Measurements from ENCODE around the gene FILIP1L. TPM values are rescaled to one million over a fixed set of nuclear protein-coding genes. Genes with fewer than 3 reads are reported as not detected.

The FILIP1L gene
- polyA plus RNA-seq, 1 experiment = 31.2 TPM

GRCh38 chr3:100127792-100128191 lies 13.5 kb upstream of the FILIP1L start:
- H3K36me3 ChIP-seq (ENCODE audit: control insufficient read depth, insufficient read depth, low read length) = no peaks in the 10 kb centered on the region
- H3K4me3 ChIP-seq (ENCODE audit: low read depth, low read length) = no peak overlapping the region
- H3K27me3 ChIP-seq (ENCODE audit: control insufficient read depth, insufficient read depth, low read length) = no peaks in the 10 kb centered on the region
- ChIA-PET POLR2A (interaction anchor here (0.6 kb wide), 1 partner anchor 86 kb away, joined by 3 read pairs; no protein-coding TSS in a partner anchor), CTCF (interaction anchor here (0.6 kb wide), 1 partner anchor 184 kb away, joined by 3 read pairs; no protein-coding TSS in a partner anchor)
- no peak for DNase-seq (ENCODE audit: low read depth)
- TF ChIP-seq CTCF (IDR thresholded peaks at IDR 0.05; ENCODE audit: insufficient read depth, low read depth, low read length) = no peak

DNA sequence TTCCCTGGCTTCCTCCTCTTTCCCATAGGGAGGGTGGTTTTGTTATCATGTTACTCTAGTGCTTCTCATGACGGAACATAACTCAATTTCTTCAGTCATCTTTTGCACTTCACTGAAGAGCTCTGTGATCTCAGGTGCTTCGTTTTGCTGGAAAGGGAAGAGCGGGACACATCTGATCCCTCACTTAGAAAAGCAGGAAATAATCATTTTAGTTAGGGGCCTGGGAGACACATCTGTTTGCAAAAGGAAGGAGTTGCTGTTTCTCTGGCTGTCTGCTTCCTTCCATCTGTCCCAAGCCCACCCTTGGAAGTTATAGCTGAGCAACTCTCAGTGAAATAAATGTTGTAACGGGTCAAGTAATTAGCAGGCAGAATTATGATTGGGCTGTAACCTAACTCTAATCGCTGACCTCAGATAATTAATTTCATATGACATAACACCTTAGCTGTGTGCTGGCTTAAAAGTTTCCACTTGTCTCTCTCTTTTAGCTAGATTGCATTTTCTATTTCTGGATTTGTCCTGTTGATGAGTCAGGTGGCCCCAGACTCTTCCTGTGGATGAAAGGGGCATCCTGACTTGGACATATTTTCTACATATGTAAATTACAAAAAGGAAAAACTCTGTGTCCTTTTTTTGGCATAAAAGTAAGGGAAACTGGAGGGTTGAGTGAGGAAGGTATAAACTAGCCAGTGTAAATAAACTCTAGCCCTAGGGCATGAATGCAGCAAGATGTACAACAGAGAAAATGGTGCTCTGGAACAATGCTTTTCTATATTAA lies 11.0 kb upstream of the FILIP1L start:
- Histone ChIP-seq H3K36me3 (ENCODE audit: control insufficient read depth, insufficient read depth, low read length) (no peaks in the 10 kb centered on the region), H3K4me3 (ENCODE audit: low read depth, low read length) (no peak overlapping the region), H3K27me3 (ENCODE audit: control insufficient read depth, insufficient read depth, low read length) (no peaks in the 10 kb centered on the region)
- TF ChIP-seq CTCF (IDR thresholded peaks at IDR 0.05; ENCODE audit: insufficient read depth, low read depth, low read length) = no peak
- CTCF ChIA-PET = interaction anchor here (0.9 to 1.5 kb wide), 3 partner anchors 10 to 21 kb away, joined by 3 to 4 read pairs (median 3); no protein-coding TSS in a partner anchor
- POLR2A ChIA-PET = no interaction called here
- no peak for DNase-seq (ENCODE audit: low read depth)

- Histone ChIP-seq H3K36me3 (ENCODE audit: control insufficient read depth, insufficient read depth, low read length) (no peaks in the 10 kb centered on the region), H3K27me3 (ENCODE audit: control insufficient read depth, insufficient read depth, low read length) (no peaks in the 10 kb centered on the region), H3K4me3 (ENCODE audit: low read depth, low read length) (no peak overlapping the region)
- CTCF ChIA-PET = interaction anchor here (0.9 to 1.0 kb wide), 2 partner anchors 13 to 18 kb away, joined by 3 to 6 read pairs; no protein-coding TSS in a partner anchor
- POLR2A ChIA-PET = no interaction called here
- no peak for DNase-seq (ENCODE audit: low read depth)
- no peak for TF ChIP-seq CTCF (IDR thresholded peaks at IDR 0.05; ENCODE audit: insufficient read depth, low read depth, low read length)
Observed at GRCh38 chr3:100124201-100124761, 10.0 kb upstream of the FILIP1L start.

- Histone ChIP-seq H3K36me3 (ENCODE audit: control insufficient read depth, insufficient read depth, low read length) (no peaks in the 10 kb centered on the region), H3K27me3 (ENCODE audit: control insufficient read depth, insufficient read depth, low read length) (no peaks in the 10 kb centered on the region), H3K4me3 (ENCODE audit: low read depth, low read length) (no peak overlapping the region)
- CTCF ChIA-PET = no interaction called here
- POLR2A ChIA-PET = no interaction called here
- no peak for DNase-seq (ENCODE audit: low read depth)
- no peak for TF ChIP-seq CTCF (IDR thresholded peaks at IDR 0.05; ENCODE audit: insufficient read depth, low read depth, low read length)
Observed at GRCh38 chr3:100123112-100123511, 8.8 kb upstream of the FILIP1L start.

DNA sequence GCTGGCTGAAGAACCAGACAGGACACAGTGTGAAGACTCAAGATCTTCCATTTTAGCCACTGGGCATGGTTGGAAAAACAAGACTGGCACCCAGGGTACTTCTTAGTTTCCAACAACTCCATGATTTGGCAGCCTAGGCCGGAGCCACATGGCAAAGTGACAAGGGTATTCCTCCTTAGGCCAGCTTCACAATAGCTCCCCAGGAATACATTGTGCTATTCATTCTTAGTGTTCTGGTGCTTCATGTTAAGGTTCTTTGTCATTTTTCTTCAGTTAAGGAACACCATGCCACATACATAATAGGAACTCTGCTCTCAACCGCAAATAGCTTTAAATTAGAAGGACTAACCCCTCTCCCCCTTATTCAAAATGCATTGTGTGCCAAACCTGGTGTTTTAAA lies 8.0 kb upstream of the FILIP1L start:
- Histone ChIP-seq H3K4me3 (ENCODE audit: low read depth, low read length) (no peak overlapping the region), H3K36me3 (ENCODE audit: control insufficient read depth, insufficient read depth, low read length) (no peaks in the 10 kb centered on the region), H3K27me3 (ENCODE audit: control insufficient read depth, insufficient read depth, low read length) (no peaks in the 10 kb centered on the region)
- no peak for DNase-seq (ENCODE audit: low read depth)
- POLR2A ChIA-PET = no interaction called here
- TF ChIP-seq CTCF (IDR thresholded peaks at IDR 0.05; ENCODE audit: insufficient read depth, low read depth, low read length) = no peak
- CTCF ChIA-PET = no interaction called here
